HT1080 (cell line): ENCODE data around the gene CT45A6. TPM values are rescaled to one million over a fixed set of nuclear protein-coding genes. Genes with fewer than 3 reads are reported as not detected.
"Not testable (repeated sequence)": the region's sequence is repeated elsewhere in the genome, so short reads cannot be mapped to it uniquely, and the experiment has no call there.

Experiments
- DNase-seq: peaks from one replicate; pipeline ENCODE4 v3.0.0-alpha.2; 2015; ENCODE audit warnings: low read depth
- polyA plus RNA-seq, 2 experiments: library from polyadenylated mRNA; depleted of rRNA; stranded (reverse); fragments of >200 nt; gene quantifications; 2 replicates each; pipeline ENCODE4 v1.2.3, GENCODE V29; 2015
- total RNA-seq: library from RNA; depleted of rRNA; stranded (reverse); fragments of >200 nt; shearing (Covaris generic); gene quantifications from 2 replicates; pipeline ENCODE4 v1.2.3, GENCODE V29; 2014; rRNA removed

CT45A6 gene, protein sequence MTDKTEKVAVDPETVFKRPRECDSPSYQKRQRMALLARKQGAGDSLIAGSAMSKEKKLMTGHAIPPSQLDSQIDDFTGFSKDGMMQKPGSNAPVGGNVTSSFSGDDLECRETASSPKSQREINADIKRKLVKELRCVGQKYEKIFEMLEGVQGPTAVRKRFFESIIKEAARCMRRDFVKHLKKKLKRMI
- not detected in 2 replicates for total RNA-seq
- polyA plus RNA-seq (2015; cell fraction: cytosol; rRNA removed), result not detected in 2 replicates
- not detected in 2 replicates for polyA plus RNA-seq (2015; cell fraction: nucleus; rRNA removed)

DNA sequence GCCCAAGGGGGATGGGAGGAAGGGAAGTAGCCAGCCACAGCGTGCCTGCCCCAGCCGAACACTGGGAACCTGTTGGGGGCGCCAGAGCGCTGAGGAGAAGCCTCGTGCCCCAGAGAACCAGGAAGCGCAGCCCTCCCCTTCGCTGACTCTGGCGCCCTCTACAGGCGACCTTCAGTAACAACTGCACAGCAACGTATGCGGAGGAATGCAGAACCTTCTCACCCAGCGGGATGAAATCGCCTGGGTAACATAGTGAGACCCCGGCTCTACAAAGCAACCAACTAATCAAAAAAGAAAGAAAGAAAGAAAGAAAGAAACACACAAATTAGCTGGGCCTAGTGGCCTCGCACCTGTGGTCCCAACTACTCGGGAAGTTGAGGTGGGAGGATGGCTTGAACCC lies at the start of gene CT45A6:
TSS of gene CT45A6 (minus strand) at position 101 of the 400 bp plus-strand sequence. CDS start 3,794 bp downstream, outside the sequence.
- not testable (repeated sequence) for DNase-seq

DNA sequence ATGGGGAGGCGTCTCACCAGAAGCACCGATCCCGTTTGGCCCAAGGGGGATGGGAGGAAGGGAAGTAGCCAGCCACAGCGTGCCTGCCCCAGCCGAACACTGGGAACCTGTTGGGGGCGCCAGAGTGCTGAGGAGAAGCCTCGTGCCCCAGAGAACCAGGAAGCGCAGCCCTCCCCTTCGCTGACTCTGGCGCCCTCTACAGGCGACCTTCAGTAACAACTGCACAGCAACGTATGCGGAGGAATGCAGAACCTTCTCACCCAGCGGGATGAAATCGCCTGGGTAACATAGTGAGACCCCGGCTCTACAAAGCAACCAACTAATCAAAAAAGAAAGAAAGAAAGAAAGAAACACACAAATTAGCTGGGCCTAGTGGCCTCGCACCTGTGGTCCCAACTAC lies 34.6 kb upstream of the CT45A6 start, which contains the start of gene CT45A7:
TSS of gene CT45A7 (minus strand) at position 101 of the 400 bp plus-strand sequence. CDS start 3,747 bp downstream, outside the sequence.
- not testable (repeated sequence) for DNase-seq

DNA sequence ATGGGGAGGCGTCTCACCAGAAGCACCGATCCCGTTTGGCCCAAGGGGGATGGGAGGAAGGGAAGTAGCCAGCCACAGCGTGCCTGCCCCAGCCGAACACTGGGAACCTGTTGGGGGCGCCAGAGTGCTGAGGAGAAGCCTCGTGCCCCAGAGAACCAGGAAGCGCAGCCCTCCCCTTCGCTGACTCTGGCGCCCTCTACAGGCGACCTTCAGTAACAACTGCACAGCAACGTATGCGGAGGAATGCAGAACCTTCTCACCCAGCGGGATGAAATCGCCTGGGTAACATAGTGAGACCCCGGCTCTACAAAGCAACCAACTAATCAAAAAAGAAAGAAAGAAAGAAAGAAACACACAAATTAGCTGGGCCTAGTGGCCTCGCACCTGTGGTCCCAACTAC lies 17.3 kb upstream of the CT45A6 start, which contains the start of gene CT45A2:
TSS of gene CT45A2 (minus strand) at position 101 of the 400 bp plus-strand sequence. CDS start 3,747 bp downstream, outside the sequence.
- not testable (repeated sequence) for DNase-seq

DNA sequence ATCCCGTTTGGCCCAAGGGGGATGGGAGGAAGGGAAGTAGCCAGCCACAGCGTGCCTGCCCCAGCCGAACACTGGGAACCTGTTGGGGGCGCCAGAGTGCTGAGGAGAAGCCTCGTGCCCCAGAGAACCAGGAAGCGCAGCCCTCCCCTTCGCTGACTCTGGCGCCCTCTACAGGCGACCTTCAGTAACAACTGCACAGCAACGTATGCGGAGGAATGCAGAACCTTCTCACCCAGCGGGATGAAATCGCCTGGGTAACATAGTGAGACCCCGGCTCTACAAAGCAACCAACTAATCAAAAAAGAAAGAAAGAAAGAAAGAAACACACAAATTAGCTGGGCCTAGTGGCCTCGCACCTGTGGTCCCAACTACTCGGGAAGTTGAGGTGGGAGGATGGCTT lies 17.2 kb downstream of the CT45A6 start, which contains the start of gene CT45A5:
TSS of gene CT45A5 (minus strand) at position 101 of the 400 bp plus-strand sequence. CDS start 3,774 bp downstream, outside the sequence.
- DNase-seq, result not testable (repeated sequence)

DNA sequence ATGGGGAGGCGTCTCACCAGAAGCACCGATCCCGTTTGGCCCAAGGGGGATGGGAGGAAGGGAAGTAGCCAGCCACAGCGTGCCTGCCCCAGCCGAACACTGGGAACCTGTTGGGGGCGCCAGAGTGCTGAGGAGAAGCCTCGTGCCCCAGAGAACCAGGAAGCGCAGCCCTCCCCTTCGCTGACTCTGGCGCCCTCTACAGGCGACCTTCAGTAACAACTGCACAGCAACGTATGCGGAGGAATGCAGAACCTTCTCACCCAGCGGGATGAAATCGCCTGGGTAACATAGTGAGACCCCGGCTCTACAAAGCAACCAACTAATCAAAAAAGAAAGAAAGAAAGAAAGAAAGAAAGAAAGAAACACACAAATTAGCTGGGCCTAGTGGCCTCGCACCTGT lies 34.5 kb downstream of the CT45A6 start, which contains the start of gene CT45A3:
TSS of gene CT45A3 (minus strand) at position 101 of the 400 bp plus-strand sequence. CDS start 3,747 bp downstream, outside the sequence.
- DNase-seq, result not testable (repeated sequence)

DNA sequence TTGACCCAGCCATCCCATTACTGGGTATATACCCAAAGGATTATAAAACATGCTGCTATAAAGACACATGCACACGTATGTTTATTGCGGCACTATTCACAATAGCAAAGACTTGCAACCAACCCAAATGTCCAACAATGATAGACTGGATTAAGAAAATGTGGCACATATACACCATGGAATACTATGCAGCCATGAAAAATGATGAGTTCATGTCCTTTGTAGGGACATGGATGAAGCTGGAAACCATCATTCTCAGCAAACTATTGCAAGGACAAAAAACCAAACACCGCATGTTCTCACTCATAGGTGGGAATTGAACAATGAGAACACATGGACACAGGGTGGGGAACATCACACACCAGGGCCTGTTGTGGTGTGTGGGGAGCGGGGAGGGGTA lies 57.8 kb downstream of the CT45A6 start:
- not testable (repeated sequence) for DNase-seq

Other genes starting within 250 kb of the CT45A6 start
- 46.8 and 61.1 TPM in 2 replicates for gene CT45A1, start 89.1 kb downstream of the CT45A6 start, total RNA-seq
- 0.24 and 0.47 TPM in 2 replicates for gene CT45A3, start 34.6 kb downstream of the CT45A6 start, total RNA-seq
- 4.1 and 5.8 TPM in 2 replicates for gene CT45A5, start 17.3 kb downstream of the CT45A6 start, total RNA-seq
- 14.2 and 28.2 TPM in 2 replicates for gene CT45A2, start 17.2 kb upstream of the CT45A6 start, total RNA-seq
- not detected in 2 replicates for gene CT45A7, start 34.5 kb upstream of the CT45A6 start, total RNA-seq
- 13.6 TPM in 1 of 2 replicates, not detected in the other for gene CT45A8, start 51.8 kb upstream of the CT45A6 start, total RNA-seq
- gene CT45A9, start 69.0 kb upstream of the CT45A6 start, total RNA-seq, result 13.7 TPM in 1 of 2 replicates, not detected in the other
- 30.6 and 42.2 TPM in 2 replicates for gene CT45A10, start 90.7 kb upstream of the CT45A6 start, total RNA-seq
- 5.3 and 6.9 TPM in 2 replicates for gene SAGE1, start 90.9 kb upstream of the CT45A6 start, total RNA-seq
- gene MMGT1, start 171.2 kb upstream of the CT45A6 start, total RNA-seq, result 11.5 and 16.4 TPM in 2 replicates
- 10.2 and 13.7 TPM in 2 replicates for gene SLC9A6, start 182.6 kb upstream of the CT45A6 start, total RNA-seq